CD4-positive, alpha-beta T cell treated with Interleukin-6 for 4 hours (primary cell): ENCODE data around the gene IFNAR2.

Experiments used
- DNase-seq: peaks from one replicate; pipeline ENCODE4 v3.0.0-alpha.2; 2020; ENCODE audit warnings: mixed read lengths

The IFNAR2 gene

DNA sequence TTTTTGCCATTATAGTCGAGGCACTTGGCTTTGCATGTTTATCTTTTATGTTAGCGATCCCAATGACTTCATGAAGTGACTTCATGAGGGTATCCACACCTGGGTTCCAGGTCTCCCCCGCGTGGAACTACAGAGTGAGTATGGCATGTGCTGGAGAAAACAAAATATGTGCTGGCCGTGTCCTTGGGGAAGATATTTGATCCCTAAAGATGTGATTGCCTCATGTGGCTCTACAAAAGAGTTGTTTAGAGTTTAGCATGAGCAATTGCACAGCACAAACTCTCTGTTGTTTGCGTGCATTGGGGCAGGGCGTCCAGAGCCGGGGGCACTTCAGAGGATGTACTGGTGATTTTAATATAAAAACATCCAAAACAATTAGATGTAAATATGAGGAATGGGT lies 41.2 kb downstream of the IFNAR2 start:
- DNase-seq, result no peak

DNA sequence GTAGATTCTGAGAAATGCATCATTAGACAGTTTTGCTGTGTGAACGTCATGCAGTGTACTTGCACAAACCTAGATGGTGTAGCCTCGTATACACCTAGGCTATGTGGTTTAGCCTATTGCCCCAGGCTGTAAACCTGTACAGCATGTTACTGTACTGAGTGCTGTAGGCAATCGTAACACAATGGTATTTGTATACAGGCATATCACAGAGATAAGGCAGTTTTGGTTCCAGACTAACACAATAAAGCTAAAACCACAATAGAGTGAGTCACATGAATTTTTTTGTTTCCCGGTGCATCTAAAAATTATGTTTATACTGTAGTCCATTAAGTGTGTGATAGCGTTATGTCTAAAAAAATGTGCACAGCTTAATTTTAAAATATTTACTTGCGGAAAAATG lies 43.3 kb downstream of the IFNAR2 start:
- no peak for DNase-seq

DNA sequence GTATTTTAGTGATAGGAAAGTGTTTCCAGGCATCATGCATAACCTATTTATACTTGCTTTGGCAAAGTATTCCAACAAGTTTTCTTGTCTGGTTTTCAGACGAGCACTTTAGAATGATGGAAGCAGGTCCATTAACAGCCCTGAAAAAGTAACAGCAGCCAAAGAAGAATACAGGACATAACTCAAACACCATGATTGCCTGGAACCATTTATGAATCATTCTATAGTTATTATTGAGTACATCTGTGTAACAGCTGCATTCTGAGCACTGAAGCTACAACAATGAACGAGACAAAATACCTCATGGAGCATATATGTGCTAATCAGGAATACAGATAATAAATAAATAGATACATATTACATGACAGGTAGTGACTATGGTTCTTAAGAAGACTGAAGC lies 49.0 kb downstream of the IFNAR2 start:
- no peak for DNase-seq

DNA sequence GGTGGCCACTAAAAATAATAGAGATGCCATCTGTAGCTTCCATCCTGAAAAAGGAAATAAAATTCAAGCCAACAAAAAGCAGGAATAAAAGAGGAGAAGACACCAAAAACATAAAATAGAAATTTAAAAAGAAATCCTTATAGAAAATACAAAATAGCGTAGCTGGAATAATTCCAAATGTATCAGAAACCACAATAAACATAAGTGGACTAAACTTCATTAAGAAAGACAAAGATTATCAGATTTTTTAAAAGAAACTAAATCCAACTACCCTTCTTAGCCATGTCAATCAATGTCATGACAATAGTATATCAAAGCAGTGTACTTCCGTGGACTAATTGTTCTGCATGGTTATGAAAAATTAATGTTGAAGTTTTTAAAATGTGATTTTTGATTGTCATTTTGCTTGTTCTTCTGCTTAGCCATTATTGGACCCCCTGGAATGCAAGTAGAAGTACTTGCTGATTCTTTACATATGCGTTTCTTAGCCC lies 49.6 kb downstream of the IFNAR2 start:
- no peak for DNase-seq
